ENCODE data around the gene BMI1. TPM values are rescaled to one million over a fixed set of nuclear protein-coding genes. Genes with fewer than 3 reads are reported as not detected.

The BMI1 gene
- total RNA-seq, 1 experiment from 2014 or later, result 3.4 TPM

- no peak for TF ChIP-seq ATF2 (CRISPR knock-in tag; IDR thresholded peaks at IDR 0.05; ENCODE audit: borderline replicate concordance, low read depth)
- no peak for TF ChIP-seq GABPB1 (CRISPR knock-in tag; IDR thresholded peaks at IDR 0.05)
- no peak for TF ChIP-seq E2F4 (CRISPR knock-in tag; IDR thresholded peaks at IDR 0.05; ENCODE audit: borderline replicate concordance, low read depth)
These were observed 1.2 kb downstream of the BMI1 start (continued) for GRCh38 chr10:22321924-22322640.

DNA sequence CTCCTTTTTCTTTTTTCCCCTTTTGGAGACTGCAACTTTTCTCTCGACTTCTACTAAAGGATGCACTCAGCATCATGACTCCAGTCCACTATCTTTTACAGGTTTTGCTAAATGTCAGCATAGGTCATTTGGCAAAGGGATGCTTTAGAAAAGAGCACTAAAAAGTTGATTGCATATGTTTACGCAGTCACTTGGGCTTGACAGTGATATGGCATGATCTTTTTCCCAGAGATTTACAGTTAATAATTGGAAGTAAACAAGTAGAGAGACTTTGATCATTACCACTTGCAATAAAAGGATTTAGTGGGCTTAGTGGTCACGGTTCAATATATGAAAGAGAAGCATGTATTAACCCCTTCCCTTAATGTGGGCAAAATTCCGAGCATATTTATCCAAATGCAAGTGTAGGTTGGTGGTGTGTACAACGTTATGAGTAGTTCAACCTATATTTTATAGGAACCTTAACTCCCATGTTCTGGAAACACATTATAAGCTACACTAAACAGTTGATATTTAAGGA, 1.8 kb downstream of the BMI1 start:
- TF ChIP-seq, protein P1, sequence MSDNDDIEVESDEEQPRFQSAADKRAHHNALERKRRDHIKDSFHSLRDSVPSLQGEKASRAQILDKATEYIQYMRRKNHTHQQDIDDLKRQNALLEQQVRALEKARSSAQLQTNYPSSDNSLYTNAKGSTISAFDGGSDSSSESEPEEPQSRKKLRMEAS (CRISPR knock-in tag; IDR thresholded peaks at IDR 0.05), result no peak
- TF ChIP-seq ZNF219 (CRISPR knock-in tag; IDR thresholded peaks at IDR 0.05; ENCODE audit: borderline replicate concordance) (no peak), ZNF416 (CRISPR knock-in tag; IDR thresholded peaks at IDR 0.05) (no peak), NR2C2 (CRISPR knock-in tag; IDR thresholded peaks at IDR 0.05) (no peak)
- DNase-seq (ENCODE audit: low spot score) (no peak), ATAC-seq (no peak)
- peaks cover 87% of the 10 kb centered on the region for H3K27me3 Mint-ChIP-seq (ENCODE audit: low read depth)
- POLR2A ChIA-PET, result interaction anchor here (0.5 kb wide), 1 partner anchor 29 kb away, joined by 6 read pairs; no protein-coding TSS in a partner anchor
- CTCF ChIA-PET, result no interaction called here
- peak overlapping the region; percentile 74 for H3K4me3 Mint-ChIP-seq
- H3K4me1 Mint-ChIP-seq, result peaks cover 57% of the 10 kb centered on the region
- no peak overlapping the region for H3K27ac Mint-ChIP-seq
- H3K9me3 Mint-ChIP-seq, result no peaks in the 10 kb centered on the region
- H3K36me3 Mint-ChIP-seq, result no peaks in the 10 kb centered on the region

- CTCF ChIA-PET, result no interaction called here
- Mint-ChIP-seq H3K4me3 (peak overlapping the region; percentile 78; the same call in 1 of the 2 replicates), H3K9me3 (no peaks in the 10 kb centered on the region), H3K36me3 (no peaks in the 10 kb centered on the region), H3K4me1 (peaks cover 47% of the 10 kb centered on the region), H3K27me3 (ENCODE audit: low read depth) (peaks cover 86% of the 10 kb centered on the region), H3K27ac (no peak overlapping the region)
- POLR2A ChIA-PET, result no interaction called here
- DNase-seq (ENCODE audit: low spot score) (no peak), ATAC-seq (no peak)
- TF ChIP-seq, protein P2, sequence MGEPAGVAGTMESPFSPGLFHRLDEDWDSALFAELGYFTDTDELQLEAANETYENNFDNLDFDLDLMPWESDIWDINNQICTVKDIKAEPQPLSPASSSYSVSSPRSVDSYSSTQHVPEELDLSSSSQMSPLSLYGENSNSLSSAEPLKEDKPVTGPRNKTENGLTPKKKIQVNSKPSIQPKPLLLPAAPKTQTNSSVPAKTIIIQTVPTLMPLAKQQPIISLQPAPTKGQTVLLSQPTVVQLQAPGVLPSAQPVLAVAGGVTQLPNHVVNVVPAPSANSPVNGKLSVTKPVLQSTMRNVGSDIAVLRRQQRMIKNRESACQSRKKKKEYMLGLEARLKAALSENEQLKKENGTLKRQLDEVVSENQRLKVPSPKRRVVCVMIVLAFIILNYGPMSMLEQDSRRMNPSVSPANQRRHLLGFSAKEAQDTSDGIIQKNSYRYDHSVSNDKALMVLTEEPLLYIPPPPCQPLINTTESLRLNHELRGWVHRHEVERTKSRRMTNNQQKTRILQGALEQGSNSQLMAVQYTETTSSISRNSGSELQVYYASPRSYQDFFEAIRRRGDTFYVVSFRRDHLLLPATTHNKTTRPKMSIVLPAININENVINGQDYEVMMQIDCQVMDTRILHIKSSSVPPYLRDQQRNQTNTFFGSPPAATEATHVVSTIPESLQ (CRISPR knock-in tag; IDR thresholded peaks at IDR 0.05), result no peak
- TF ChIP-seq, protein P3, sequence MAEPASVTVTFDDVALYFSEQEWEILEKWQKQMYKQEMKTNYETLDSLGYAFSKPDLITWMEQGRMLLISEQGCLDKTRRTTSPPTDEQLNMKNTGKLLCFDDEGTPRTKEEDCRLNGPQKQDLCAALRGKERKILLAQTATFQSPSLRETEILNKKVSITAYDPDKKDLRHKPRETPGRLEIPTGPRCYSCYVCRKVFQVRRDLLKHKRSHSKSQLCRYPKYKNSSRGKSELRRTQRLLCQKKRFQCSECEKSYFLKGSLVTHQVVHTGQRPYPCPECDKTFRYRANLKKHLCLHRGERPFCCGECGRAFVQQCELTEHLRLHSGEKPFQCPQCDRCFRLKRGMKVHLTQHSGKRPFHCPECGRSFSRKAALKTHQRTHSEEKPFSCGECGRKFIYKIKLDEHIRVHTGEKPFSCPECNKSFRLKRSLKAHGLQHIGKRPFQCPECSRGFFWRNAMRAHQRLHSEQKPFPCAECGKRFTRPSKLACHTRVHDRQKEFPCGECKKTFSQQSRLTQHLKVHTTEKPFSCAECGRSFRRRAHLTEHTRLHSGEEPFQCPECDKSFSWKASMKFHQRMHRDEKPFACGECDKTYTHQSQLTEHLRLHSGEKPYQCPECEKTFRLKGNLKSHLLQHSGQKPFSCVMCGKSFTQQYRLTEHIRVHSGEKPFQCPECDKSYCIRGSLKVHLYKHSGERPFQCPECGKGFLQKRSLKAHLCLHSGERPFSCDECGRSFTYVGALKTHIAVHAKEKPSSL (CRISPR knock-in tag; conservative IDR thresholded peaks at IDR 0.05), result no peak
- TF ChIP-seq, protein P4, sequence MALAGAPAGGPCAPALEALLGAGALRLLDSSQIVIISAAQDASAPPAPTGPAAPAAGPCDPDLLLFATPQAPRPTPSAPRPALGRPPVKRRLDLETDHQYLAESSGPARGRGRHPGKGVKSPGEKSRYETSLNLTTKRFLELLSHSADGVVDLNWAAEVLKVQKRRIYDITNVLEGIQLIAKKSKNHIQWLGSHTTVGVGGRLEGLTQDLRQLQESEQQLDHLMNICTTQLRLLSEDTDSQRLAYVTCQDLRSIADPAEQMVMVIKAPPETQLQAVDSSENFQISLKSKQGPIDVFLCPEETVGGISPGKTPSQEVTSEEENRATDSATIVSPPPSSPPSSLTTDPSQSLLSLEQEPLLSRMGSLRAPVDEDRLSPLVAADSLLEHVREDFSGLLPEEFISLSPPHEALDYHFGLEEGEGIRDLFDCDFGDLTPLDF (CRISPR knock-in tag; IDR thresholded peaks at IDR 0.05), result no peak
- TF ChIP-seq, protein P5, sequence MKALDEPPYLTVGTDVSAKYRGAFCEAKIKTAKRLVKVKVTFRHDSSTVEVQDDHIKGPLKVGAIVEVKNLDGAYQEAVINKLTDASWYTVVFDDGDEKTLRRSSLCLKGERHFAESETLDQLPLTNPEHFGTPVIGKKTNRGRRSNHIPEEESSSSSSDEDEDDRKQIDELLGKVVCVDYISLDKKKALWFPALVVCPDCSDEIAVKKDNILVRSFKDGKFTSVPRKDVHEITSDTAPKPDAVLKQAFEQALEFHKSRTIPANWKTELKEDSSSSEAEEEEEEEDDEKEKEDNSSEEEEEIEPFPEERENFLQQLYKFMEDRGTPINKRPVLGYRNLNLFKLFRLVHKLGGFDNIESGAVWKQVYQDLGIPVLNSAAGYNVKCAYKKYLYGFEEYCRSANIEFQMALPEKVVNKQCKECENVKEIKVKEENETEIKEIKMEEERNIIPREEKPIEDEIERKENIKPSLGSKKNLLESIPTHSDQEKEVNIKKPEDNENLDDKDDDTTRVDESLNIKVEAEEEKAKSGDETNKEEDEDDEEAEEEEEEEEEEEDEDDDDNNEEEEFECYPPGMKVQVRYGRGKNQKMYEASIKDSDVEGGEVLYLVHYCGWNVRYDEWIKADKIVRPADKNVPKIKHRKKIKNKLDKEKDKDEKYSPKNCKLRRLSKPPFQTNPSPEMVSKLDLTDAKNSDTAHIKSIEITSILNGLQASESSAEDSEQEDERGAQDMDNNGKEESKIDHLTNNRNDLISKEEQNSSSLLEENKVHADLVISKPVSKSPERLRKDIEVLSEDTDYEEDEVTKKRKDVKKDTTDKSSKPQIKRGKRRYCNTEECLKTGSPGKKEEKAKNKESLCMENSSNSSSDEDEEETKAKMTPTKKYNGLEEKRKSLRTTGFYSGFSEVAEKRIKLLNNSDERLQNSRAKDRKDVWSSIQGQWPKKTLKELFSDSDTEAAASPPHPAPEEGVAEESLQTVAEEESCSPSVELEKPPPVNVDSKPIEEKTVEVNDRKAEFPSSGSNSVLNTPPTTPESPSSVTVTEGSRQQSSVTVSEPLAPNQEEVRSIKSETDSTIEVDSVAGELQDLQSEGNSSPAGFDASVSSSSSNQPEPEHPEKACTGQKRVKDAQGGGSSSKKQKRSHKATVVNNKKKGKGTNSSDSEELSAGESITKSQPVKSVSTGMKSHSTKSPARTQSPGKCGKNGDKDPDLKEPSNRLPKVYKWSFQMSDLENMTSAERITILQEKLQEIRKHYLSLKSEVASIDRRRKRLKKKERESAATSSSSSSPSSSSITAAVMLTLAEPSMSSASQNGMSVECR (CRISPR knock-in tag; IDR thresholded peaks at IDR 0.05; ENCODE audit: borderline replicate concordance), result no peak
- TF ChIP-seq ESRRA (CRISPR knock-in tag; IDR thresholded peaks at IDR 0.05; ENCODE audit: borderline replicate concordance) (no peak), GTF2I (CRISPR knock-in tag; conservative IDR thresholded peaks at IDR 0.05) (no peak)
- TF ChIP-seq, protein P6, sequence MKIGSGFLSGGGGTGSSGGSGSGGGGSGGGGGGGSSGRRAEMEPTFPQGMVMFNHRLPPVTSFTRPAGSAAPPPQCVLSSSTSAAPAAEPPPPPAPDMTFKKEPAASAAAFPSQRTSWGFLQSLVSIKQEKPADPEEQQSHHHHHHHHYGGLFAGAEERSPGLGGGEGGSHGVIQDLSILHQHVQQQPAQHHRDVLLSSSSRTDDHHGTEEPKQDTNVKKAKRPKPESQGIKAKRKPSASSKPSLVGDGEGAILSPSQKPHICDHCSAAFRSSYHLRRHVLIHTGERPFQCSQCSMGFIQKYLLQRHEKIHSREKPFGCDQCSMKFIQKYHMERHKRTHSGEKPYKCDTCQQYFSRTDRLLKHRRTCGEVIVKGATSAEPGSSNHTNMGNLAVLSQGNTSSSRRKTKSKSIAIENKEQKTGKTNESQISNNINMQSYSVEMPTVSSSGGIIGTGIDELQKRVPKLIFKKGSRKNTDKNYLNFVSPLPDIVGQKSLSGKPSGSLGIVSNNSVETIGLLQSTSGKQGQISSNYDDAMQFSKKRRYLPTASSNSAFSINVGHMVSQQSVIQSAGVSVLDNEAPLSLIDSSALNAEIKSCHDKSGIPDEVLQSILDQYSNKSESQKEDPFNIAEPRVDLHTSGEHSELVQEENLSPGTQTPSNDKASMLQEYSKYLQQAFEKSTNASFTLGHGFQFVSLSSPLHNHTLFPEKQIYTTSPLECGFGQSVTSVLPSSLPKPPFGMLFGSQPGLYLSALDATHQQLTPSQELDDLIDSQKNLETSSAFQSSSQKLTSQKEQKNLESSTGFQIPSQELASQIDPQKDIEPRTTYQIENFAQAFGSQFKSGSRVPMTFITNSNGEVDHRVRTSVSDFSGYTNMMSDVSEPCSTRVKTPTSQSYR (CRISPR knock-in tag; IDR thresholded peaks at IDR 0.05), result no peak
These were observed 2.8 kb downstream of the BMI1 start for GRCh38 chr10:22323538-22324305.
